GM03348 (cell line): ENCODE data around the gene FAM20C.

Source experiments
- DNase-seq: peaks from one replicate; pipeline ENCODE4 v3.0.0; 2012; ENCODE audit warnings: low spot score

Gene FAM20C

DNA sequence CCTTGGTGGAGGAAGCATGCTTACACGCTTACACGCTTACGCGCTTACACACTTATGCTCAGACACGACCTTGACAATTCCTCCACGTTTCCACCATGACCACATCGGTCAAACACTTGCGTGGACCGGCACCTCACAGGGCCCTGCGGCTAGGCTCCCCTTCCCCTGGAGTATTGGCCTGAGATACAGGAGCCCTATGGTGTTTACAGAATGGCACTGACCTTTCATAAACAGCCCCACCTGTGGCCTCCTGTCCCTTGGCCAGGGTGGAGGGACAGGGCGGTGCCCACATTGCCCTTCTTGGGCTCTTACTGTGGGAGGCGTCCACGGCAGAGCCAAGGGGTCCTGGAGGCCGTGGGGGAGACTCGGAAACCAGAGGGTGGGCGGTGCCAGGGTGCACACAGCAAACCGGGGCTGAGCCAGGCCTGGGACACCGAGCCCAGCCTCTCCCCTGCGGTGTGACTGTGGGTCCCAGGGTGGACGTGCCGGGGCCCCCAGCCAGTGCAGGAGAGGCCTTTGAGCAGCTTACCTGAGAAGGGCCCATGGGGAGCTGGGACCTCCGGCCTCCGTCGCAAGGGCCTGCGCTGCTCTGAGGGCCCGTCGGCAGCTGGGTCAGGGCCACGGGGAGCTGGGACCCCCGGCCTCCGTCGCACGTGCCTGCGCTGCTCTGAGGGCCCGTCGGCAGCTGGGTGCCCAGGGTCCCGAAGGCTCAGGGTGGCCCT is 53.4 kb downstream of the FAM20C start:
- no peak for DNase-seq

DNA sequence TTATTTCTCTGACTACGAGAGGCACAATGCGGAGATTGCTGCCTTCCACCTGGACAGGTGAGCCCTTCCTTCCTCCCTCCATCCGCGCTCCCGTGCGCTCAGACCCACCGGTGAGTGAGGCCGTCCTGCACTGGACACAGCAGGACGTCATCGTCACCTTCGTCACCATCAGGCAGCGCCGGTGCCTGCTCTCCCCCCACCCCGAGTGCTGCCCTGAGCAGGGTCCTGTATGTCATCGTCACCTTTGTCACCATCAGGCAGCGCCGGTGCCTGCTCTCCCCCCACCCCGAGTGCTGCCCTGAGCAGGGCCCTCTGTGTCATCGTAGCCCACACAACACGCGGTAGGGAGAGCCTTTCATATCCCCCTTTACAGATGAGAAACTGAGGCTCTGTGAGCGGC is 54.1 kb downstream of the FAM20C start:
- DNase-seq: no peak

DNA sequence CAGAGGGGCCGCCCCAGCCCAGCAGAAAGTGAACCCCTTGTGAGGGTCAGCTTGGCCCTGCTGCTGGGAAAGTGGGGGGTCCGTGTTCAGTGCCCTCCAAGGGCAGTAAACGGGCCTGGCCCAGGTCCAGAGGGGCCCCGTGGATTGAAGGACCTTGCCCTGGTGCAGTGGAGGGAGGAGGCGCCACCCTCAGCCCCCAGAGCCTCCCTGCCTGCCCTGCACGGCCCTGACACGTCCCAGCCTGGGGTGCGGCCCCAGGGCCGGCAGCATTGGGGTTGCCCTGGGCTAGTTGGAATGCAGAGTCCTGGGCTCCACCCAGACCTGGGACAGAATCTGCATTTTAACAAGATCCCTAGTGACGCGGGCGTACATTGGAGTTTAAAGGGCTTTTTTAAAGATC is 54.8 kb downstream of the FAM20C start:
- no peak for DNase-seq

DNA sequence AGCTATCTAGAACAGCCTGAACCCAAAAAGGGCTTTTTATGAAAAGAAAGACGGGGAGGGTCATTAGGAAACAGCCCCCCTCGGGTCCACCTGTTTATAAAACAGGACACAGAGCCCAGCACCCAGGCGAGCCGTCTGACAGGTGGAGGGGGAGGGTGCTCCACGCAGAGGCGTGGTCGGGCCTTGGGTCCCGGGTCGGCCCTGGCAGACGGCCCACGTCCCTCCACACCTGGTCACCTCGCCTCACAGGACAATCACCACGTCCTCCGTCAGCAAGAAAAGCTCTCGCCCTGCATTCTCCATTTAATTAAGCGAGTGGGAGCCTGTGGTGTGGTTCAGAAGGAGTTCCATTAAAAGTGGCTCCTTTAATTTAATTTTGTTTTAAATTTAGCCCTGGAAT is 55.3 kb downstream of the FAM20C start:
- no peak for DNase-seq

DNA sequence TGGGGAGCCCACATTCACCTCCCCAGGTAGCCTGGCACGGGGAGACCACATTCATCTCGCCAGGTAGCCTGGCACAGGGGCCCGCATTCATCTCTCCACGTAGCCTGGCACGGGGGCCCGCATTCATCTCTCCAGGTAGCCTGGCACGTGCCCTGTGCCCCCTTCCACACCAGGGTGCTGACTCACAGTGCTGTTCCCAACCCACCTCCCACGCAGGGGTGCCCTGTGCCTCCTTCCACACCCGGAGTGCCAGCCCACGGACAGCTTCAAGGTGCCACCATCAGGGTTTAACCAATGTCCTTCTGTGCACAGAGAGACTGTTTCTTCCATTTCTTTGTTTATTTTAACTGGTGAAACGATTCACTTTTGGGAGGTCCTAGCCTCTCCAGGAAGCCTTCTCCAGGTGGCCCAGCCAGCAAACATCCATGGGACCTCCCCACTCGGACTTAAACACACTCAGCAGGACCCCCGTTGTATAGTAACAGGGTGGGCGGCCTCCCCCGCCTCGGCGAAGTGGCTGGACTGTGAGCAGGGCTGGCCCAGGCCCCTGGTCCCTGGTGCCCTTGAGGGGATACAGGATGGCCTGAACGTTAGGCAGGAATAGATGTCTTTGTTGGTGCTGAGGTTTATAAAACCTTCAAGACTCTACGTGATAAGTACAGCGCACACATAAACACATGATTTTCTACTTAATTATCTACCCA is 56.5 kb downstream of the FAM20C start:
- DNase-seq: no peak

DNA sequence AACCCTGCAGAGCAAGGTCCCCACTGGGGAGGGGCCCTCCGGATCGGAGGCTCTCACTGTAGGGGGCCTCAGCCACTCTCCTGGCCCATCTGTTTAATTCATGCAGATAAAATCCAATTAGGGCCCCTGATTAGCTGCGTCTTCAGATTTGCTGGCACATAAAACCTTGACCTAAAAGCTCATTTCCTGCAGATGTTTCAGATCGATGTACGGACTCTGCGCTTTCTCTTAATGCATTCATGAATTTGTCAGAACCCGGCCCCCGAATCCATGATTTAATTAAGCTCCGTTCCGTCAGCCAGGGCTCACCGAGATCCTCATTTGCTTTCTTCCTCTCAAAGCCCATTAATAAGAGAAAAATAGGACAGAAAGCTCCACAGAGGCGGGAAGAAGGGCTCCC is 57.6 kb downstream of the FAM20C start:
- no peak for DNase-seq

DNA sequence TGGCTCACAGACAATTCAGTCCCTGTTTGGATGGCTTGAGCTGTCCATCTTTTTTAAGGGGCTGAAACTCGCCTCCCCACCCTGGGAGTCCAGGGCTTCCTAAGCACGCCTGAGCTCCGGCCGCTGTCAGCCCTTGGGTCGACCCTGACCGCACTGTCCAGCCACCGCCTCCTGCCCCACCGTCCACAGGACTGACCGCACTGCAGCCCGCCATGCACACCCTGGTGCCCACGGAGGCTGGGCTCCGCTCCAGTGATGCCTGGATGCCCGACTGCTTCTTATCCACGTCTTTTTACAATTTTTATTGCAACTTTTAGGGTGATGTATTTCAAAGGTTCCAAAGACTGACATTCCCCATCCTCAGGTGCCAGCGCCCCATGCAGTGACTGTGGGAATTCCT is 58.2 kb downstream of the FAM20C start:
- DNase-seq: no peak

DNA sequence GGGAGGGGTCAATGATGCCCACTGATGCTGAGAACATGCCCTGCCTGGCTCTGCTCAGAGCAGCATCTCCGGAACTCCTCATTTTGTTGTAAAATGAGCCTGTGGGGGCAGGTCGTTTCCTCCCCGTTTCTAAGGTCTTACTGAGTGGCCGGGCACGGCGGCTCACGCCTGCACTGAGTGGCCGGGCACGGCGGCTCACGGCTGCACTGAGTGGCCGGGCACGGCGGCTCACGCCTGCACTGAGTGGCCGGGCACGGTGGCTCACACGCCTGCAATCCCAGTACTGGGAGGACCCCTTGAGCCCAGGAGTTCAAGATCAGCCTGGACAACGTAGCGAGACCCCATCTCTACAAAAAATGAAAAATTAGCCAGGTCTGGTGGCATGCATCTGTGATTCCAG is 58.6 kb downstream of the FAM20C start:
- DNase-seq: no peak

DNA sequence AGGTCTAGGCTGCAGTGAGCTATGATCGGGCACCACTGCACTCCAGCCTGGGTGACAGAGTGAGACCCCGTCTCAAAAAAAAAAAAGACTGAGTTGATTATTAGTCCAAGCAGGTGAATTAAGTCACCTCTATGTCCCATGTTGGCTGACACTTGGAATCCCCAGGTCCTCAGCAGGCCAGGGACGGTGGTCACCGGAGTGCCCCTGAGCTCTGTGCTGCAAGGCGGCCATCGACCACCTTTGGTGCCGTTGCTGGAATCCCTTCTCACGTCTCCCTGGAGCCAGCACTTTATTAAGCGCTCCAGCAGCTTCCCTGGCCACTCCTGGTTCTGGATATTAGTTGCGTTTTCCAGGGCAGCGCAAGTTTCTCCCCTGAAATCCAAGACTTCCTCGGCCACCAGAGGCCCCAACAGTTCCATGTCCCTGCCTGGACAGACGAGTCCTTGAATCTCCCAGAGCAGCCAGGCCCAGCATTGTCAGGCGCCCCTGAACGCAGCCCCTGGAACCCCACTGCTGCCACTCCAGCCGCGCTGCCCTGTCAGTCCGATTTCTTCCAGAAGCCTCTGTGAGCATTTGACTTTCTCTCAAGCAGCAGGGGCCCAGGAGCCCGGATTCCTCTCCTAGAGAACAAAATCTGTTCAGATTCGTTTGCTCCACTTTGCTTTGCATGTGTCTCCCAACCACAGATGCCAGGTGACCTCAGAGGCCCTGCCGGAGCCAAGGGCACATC is 59.2 kb downstream of the FAM20C start:
- DNase-seq: no peak

DNA sequence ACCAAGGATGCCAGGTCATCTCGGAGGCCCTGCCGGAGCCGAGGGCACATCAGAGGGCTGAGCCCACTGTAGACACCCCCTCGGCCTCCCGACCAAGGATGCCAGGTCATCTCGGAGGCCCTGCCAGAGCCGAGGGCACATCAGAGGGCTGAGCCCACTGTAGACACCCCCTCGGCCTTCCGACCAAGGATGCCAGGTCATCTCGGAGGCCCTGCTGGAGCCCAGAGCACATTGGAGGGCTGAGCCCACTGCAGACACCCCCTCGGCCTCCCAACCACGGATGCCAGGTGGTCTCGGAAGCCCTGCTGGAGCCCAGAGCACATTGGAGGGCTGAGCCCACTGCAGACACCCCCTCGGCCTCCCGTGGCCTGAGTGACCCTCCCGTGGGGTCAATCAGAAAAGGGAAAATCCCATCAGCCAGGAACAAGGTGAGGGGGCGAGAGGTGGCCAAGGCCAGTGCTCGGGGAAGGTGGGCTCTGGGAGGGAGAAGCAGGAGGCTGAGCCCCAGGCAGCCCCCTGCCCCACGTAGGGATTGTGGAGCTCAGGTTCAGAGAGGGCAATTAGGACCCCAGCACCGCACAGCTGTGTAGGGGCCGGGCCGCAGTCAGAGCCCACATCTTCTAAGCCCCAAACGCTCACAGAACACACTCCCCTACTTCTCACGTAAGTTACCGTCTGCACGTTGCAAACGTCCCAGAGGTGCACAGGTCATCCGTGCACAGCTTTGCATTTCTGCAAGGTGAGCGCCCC is 60.0 kb downstream of the FAM20C start:
- DNase-seq: no peak

DNA sequence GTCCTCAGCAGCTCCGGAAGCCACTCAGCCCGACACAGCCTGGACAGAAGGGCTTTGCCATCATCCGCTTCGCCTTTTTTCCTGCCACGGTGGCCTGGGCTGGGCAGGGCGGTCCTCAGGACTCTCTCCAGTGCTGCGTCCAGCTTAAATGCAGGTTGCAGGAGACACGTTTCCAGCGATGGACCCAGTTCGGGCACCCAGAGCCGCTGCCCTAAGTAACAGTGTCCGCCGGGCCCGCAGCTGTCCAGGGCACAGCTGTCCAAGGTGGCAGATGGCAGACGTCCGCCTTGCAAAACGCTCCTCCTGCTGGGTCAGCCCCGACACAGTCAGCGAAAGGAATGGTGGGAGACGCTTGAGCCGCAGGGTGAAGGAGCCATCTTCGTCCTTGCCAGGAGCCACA is 60.6 kb downstream of the FAM20C start:
- no peak for DNase-seq

DNA sequence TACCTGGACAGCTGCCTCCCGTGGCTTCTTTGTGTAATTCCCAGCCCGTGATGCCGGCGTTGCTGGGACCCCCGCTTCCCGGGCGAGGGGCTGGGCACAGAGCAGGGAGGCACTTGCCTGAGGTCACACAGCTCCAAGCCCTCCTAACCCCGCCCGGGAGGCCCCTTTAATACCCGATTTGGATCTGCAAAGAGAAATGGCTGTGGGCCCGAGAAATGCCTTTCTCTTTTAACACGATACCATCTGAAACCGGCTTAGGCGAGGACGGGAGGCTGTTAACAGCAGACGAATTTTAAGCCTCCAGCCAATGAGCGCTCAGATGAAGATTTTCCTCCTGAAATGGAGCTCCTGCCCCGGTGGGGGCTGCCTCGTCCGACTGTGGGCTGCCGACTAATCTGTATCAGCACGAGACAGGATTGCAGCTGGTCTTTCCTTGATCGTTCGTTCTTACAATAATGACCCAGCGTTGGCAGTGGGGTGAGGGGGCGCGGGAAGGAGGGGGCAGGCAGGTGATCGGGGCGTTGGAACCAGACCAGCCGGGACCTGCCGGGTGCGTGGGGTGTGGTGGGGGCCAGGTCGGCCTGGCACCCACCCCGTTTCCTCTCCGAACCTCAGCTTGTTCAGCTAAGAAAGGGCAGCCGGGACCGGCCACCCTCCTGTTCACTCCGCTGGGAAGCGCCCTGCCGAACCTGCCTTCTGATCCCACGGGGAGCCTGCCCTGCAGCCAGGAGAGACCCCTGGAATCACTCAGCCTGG is 61.4 kb downstream of the FAM20C start:
- no peak for DNase-seq

DNA sequence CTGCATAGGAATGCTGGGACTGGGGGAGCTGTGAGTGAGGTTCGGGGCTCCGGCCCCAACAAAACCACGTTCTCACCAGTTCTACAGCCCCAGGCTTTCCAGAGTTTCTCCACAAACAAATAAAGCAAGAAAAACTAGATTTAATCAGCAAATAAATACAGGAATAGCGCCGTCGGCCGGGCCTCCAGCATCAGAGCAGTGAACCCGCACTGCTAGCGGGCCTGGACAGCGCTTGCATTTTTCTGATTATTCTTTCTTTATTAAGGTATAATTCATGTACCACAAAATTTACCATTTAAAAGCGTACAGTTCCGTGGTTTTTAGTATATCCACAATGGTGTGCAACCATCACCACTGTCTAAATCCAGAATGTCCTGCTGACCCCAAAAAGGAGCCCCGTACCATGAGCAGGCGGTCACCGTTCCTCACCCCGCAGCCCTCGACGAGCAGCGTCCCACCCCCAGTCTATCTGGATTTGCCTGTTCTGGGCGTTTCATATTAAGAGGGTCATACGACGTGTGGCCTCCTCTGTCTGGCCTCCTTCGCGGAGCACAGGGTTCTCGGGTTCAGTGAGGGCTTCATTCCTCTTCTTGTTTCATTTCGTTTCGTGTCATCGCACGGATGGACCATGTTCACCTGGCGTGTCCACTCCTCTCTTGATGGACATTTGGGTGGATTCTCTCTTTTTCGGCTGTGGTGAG is 62.1 kb downstream of the FAM20C start:
- no peak for DNase-seq

DNA sequence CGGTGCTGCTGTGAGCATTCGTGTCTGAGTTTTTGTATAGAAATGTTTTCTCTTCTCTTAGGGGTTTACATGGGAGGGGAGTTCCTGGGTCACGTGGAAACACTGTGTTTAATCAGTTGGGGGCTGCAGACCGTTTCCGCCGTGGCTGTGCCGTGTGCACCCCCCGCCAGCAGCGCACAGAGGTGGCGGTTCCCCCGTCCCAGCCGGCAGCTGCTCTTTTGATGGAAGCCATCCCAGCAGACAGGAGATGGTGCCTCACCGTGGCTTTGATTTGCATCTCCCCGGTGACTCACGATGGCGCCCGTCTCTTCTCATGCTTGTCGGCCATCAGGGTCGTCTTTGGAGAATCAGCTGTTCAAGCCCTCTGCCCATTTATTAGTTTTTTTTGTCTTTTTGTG is 62.7 kb downstream of the FAM20C start:
- DNase-seq: no peak

DNA sequence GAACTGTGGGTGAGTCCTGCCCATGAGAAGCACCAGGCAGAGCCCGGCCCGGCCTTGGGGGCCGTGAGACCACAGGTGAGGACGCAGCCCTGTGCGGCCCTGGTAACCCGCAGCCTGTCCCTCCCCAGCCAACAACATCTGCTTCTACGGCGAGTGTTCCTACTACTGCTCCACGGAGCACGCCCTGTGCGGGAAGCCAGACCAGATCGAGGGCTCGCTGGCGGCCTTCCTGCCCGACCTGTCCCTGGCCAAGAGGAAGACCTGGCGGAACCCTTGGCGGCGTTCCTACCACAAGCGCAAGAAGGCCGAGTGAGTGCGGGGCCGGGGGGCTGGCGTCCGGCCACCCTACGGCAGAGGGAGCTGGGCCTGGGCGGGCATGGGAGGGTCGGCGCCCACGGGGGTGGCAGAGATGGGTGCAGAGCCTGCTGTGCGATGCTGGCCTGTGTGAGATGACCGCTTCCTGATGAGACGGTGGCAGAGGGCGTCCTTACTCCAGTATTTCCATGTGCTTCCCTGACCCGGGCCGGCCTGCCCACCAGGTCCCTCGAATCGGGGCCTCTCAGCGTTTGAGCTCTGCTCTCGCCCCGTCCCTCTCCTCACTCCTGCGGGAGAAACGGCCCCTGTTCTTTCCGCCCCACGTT is 63.5 kb downstream of the FAM20C start:
- no peak for DNase-seq

DNA sequence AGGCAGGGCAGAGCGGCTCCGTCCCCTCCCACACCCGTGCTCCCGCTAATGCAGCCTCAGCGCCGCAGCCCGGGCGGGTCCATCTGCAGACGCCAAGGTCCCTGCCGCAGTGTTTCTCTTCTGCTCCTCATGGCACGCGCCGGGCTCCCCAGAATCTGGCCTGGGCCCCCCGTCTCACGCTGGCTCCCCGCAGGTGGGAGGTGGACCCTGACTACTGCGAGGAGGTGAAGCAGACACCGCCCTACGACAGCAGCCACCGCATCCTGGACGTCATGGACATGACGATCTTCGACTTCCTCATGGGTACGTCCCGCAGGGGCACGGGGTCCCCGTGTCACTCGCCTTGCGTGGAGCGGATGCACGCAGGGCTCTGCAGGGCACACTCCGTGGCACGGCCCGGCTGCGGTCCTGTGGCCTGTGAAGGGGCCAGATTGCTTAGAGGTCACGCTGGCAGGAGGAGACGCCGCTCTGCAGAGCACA is 64.1 kb downstream of the FAM20C start:
- no peak for DNase-seq

DNA sequence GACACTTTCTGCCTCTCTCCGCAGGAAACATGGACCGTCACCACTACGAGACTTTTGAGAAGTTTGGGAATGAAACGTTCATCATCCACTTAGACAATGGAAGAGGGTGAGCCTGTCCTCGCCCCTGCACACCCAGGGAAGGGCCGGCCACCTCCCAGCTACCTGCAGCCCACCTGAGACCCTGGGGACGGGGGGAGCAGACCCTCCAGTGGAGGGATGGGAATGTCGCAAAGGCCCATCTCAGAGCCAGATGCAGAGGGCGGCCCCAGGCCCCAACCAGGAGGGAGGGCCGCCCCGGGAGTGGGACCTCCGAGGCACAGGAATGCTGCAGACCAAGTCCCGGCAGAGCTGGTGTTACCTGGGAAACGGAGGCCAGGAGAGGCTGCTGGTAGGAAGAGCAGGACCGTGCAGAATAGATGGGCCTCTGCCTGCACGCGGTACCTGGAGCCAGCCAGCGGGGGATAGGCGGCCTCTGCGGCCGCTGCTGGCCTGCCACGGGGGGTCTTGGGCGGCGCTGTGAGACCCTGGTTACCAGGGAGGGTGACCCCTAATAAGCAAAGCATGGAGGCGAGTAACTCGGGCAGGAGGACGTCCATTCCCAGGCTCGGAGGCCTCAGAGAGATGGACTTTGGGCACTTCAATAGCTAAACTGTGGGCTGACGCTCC is 64.7 kb downstream of the FAM20C start:
- no peak for DNase-seq

DNA sequence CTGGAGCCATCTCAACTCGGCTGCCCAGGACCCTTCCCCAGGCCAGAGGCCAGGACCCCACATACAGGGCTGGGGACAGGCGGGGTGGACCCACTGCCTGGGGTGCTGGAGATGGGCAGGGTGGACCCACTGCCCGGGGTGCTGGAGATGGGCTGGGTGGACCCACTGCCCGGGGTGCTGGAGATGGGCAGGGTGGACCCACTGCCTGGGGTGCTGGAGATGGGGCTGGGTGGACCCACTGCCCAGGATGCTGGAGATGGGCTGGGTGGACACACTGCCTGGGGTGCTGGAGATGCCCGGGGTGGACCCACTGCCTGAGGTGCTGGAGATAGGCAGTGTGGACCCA is 65.2 kb downstream of the FAM20C start:
- DNase-seq: no peak

DNA sequence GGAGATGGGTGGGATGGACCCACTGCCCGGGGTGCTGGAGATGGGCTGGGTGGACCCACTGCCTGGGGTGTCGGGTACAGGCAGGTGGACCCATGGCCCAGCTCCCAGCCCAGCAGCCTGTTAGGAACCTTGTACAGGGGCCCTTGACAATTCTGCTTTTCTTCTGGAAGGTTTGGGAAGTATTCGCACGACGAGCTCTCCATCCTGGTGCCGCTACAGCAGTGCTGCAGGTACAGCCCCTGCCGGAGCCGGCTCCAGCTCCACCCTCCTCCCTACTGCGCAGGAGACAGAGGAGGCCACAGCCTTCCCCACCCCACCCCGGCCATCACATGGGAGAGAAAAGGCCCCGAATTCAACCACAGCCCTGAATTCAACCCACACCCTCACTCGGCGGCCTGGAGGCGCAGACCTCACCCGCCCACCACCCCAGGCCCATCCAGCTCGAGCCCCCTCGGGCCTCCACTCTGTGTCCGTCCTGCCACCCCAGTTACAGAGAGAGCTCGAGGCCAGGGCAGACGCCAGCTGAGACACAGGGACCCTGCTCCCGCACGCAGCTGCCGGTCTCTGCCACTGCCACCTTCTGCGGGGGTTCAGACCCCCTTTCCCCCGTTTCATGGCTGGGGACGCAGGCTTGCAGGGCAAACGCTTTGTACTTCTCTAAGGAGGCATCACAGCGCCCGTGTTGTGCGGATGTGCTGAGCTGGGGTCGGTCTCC is 66.3 kb downstream of the FAM20C start:
- no peak for DNase-seq

DNA sequence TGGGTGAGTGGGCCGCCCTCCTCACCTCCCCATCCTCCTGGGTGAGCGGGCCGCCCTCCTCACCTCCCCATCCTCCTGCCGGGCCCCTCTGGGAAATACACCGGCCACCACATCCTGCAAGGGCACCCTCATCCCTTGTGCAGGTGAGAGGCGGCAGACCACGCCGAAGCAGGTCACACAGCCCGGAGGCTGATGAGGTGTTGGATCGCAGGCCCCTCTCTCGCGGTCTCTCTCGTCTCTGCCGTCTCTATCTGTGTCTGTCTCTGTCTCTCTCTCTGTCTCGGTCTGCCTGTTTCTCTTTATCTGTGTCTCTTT is 66.8 kb downstream of the FAM20C start:
- no peak for DNase-seq
